T47D (cell line): Measurements from ENCODE around the gene DLX1.

Source experiments
- DNase-seq, 2 experiments: peaks; one replicate each; pipeline versions ENCODE4 v3.0.0 to v3.0.0-alpha.2; 2011 to 2012; ENCODE audit warnings: low read depth in 1 of 2, low spot score in 1 of 2
- JUND ChIP-seq: IDR thresholded peaks from 2 replicates; pipeline ENCODE4 v1.6.1; 2012; ENCODE audit warnings: low read depth
- in situ Hi-C: cut with HindIII; loops from 2 replicates; pipeline ENCODE4 v1.10.0; 2016; ENCODE audit warnings: low sequenced_read_pairs, low pct_unique_long_range_greater_than_20kb

Gene DLX1

GRCh38 chr2:172085460-172086159, at the start of gene DLX1:
TSS of gene DLX1 (plus strand) at chr2:172085507. CDS start at chr2:172085678, 171 bp downstream.
- no peak for TF ChIP-seq JUND
- no peak for DNase-seq
- in situ Hi-C loops: no loop called here

DNA sequence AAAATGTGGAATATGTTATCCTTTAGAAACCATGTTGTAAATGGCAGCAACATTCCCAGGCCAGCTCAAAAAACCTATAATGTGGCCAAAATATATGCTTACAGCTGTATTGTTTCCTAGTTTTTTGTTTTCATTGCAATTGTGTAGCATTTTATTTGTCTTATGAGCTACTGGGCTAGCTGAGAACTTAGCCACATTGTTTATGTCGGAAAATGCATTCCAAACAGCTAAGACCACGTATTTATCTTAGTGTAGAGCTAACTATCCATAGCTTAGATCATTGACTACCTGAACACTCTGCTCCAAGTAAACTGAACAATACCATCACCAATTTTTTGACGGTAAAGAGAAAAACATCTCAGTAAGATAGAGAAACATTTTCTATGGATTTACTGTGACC, 47.2 kb upstream of the DLX1 start:
- no peak for TF ChIP-seq JUND
- in situ Hi-C loops: no loop called here
- DNase-seq: no peak

- in situ Hi-C loops: no loop called here
- peak; percentile 36 to 87 for DNase-seq
- peak; percentile 68; the same call in 1 of the 2 replicates for TF ChIP-seq JUND
These were observed 46.7 kb upstream of the DLX1 start for GRCh38 chr2:172038604-172039003.

DNA sequence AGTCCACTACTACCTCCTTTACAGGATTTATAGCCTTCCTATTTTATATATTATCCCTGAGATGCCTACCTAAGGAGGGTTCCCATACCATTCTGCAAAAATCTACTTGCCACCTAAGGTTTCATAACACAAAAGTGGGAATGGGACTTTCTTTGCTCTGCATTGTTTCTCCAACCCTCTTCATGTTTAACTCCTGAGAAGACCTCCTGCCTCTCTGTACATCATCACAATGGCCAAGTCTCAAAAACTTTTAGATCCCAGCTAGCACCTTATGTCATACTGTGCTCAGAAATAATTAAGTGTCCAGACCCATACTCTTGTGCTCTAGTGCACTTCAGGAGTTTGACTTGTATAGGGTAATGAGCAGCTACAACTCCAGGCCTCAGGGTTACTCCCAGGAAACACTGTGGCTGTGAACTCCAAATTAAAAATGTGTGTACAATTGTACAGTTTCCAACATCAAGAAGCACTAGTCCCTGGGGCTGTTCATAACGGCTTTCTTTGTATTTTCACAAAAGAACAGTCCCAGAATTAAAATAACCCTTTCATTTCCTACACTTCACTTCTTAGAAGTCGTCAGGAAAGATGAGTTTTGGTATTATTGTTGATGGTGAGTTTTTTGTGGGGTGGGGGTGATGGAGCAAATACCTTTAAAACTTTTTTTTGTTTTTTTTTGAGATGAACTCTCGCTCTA, 46.1 kb upstream of the DLX1 start:
- TF ChIP-seq JUND: no peak
- DNase-seq: peak in 1 of 2 experiments; percentile 35
- in situ Hi-C loops: no loop called here

DNA sequence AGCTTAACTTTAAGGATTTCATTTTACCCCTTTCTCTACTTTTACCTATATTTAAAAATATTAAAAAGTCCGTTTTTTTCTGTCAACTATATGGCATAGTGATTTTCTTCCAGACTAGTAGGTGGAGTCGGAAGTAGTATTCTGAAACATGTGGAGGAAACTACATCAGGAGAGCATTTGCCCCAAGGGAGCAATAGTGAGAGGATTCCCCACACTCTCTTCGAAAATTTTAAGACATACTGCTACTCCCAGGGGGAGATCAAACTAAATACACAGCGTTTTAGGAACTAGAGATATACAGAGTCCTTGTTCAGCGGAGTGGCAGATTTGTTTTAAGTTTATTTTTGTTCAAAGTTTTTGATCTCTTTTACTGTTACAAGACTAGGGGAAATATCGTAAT, 45.0 kb upstream of the DLX1 start:
- in situ Hi-C loops: no loop called here
- TF ChIP-seq JUND: no peak
- DNase-seq: no peak

DNA sequence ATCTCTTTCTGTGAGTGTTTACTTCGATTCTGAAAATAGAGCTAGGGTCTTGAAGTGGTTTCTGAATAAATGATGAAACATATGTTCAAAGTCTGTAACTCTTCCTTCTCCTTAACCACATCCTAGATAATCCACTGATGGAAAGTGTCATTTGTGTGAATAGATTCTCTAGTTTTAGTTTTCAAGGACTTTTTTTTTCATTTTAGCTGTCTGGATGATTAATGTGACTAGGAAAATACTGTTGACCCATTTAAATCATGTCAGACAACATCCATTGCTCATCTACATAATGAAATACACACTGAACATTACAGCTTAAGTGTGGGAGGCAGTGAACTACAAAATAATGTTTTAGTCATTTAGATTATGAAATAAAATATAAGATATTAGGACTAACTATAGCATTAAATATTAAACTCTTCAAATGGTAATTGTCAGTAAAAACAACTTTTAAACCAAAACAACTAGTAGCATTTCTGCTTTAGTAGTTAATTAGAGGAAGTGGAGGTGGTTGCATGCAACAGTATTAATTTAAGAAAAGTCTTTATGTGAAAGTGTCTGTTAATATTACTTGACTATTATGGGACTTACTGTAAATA, 39.1 kb upstream of the DLX1 start:
- no peak for DNase-seq
- no peak for TF ChIP-seq JUND
- in situ Hi-C loops: no loop called here

- DNase-seq: no peak
- no peak for TF ChIP-seq JUND
- in situ Hi-C loops: no loop called here
These were observed 38.3 kb upstream of the DLX1 start for GRCh38 chr2:172046866-172047565.

- no peak for DNase-seq
- in situ Hi-C loops: no loop called here
- no peak for TF ChIP-seq JUND
These were observed 37.5 kb upstream of the DLX1 start for GRCh38 chr2:172047566-172048507.

- DNase-seq: no peak
- in situ Hi-C loops: no loop called here
- TF ChIP-seq JUND: no peak
These were observed 36.5 kb upstream of the DLX1 start for GRCh38 chr2:172048508-172049503.

DNA sequence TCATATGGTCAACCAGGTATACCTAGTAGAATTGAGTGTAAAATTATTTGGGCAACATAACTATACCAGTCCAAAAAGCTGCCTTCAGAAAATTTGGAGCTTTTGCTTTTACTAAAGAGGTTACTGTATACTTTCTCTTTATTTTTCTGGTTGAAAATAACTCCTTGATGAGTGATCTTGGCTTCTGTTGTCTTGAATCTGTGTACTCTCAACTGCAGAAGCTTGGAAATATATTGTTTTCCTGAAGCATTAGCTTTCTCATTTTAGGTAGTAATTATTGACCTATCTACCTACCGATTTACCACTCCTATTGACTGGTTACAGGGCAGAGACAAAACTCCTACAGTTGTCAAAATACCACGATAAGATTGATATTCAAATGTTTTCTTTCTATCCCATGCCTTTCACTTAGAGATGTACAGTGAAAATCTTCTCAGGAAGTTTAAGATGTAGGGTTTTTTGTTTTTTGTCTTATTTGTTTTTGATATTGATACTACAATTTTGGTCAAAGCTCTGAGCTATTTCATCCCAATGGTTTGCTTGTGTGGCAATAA, 35.7 kb upstream of the DLX1 start:
- no peak for TF ChIP-seq JUND
- DNase-seq: no peak
- in situ Hi-C loops: no loop called here
